Calu3 (cell line): ENCODE results near the gene GNG11. TPM values are rescaled to one million over a fixed set of nuclear protein-coding genes. Genes with fewer than 3 reads are reported as not detected.

ENCODE experiments used
- BruUV-seq: library from RNA; stranded (reverse); fragments of 400-500 nt; replicated peaks from 2 replicates; lab custom pipeline; 2021; lab: Mats Ljungman, UMichigan
- CTCF ChIA-PET: fragments of 300-600 bp; sonication (Branson Sonifier 250); formaldehyde crosslinking; loops from one replicate; lab custom pipeline; 2022; ENCODE audit warnings: antibody characterized with exemption; lab: Charles Lee
- DNase-seq: peaks from one replicate; pipeline ENCODE4 v3.0.0; 2022
- H3K27ac Mint-ChIP-seq: one replicate; pipeline ENCODE4 v1.8.0; 2022; ENCODE audit warnings: mixed read lengths; ENCODE audit not compliant: unreplicated experiment
- H3K27me3 Mint-ChIP-seq: one replicate; pipeline ENCODE4 v1.8.0; 2022; ENCODE audit warnings: mixed read lengths; ENCODE audit not compliant: unreplicated experiment
- H3K36me3 Mint-ChIP-seq: one replicate; pipeline ENCODE4 v1.8.0; 2022; ENCODE audit warnings: mild to moderate bottlenecking, moderate library complexity, mixed read lengths; ENCODE audit not compliant: insufficient read depth, unreplicated experiment
- H3K4me1 Mint-ChIP-seq: one replicate; pipeline ENCODE4 v1.8.0; 2022; ENCODE audit warnings: mild to moderate bottlenecking, low read depth, mixed read lengths; ENCODE audit not compliant: unreplicated experiment
- H3K4me3 Mint-ChIP-seq: one replicate; pipeline ENCODE4 v1.8.0; 2022; ENCODE audit warnings: mild to moderate bottlenecking, low read depth, moderate library complexity, mixed read lengths; ENCODE audit not compliant: unreplicated experiment
- H3K9me3 Mint-ChIP-seq: one replicate; pipeline ENCODE4 v1.8.0; 2022; ENCODE audit warnings: low read depth, mixed read lengths; ENCODE audit not compliant: unreplicated experiment
- intact Hi-C: fragments of 100-400 bp; cut with micrococcal nuclease; formaldehyde crosslinking; loops from one replicate; pipeline ENCODE4 v1.10.0; 2022; ENCODE audit not compliant: unreplicated experiment
- total RNA-seq: library from RNA; stranded (reverse); gene quantifications from 2 replicates; pipeline ENCODE4 v1.2.3, GENCODE V29; 2022
- TF ChIP-seq, protein P1 (sequence below): fragments of 200-600 bp; IDR thresholded peaks from one replicate; pipeline ENCODE4 v1.8.0; 2022; ENCODE audit warnings: antibody characterized with exemption; ENCODE audit not compliant: unreplicated experiment

The GNG11 gene
- total RNA-seq, 1 experiment from 2014 or later, result 3.5 TPM

DNA sequence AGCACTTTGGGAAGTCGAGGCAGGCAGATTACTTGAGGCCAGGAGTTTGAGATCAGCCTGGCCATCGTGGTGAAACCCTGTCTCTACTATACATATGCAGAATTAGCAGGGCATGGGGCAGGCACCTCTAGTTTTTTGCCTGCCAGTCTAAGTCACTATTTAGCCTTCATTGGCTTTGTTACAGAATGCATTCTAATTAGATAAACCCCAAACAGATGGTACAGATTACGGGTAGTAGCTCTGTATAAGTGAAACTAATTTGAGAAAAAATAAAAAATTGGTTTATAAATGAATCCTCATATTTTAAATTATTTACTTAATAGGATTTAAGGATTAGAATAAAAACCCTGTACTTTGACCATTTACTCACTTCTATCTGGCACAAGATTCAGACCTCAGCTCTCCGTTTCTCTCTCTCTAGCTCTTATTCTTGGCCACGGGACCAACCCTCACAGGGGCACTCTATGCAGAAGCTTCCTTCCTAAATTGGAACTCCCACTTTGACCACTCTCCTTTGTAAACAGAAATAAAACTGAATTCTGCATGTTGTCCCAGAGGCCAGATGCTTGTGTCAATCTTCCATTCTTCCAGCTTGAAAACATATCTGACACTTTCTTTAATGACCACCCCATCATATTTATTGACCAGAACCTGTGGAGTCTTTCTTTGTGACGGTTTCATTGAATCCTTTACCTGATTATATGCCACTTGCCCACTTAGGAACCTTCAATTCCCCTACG is 55.8 kb downstream of the GNG11 start:
- Mint-ChIP-seq H3K4me1 (no peaks in the 10 kb centered on the region), H3K36me3 (no peaks in the 10 kb centered on the region), H3K27ac (no peak overlapping the region), H3K9me3 (no peaks in the 10 kb centered on the region), H3K27me3 (no peaks in the 10 kb centered on the region), H3K4me3 (no peak overlapping the region)
- no TSS peak for BruUV-seq
- CTCF ChIA-PET, result no interaction called here
- no peak for DNase-seq
- TF ChIP-seq, protein P1, sequence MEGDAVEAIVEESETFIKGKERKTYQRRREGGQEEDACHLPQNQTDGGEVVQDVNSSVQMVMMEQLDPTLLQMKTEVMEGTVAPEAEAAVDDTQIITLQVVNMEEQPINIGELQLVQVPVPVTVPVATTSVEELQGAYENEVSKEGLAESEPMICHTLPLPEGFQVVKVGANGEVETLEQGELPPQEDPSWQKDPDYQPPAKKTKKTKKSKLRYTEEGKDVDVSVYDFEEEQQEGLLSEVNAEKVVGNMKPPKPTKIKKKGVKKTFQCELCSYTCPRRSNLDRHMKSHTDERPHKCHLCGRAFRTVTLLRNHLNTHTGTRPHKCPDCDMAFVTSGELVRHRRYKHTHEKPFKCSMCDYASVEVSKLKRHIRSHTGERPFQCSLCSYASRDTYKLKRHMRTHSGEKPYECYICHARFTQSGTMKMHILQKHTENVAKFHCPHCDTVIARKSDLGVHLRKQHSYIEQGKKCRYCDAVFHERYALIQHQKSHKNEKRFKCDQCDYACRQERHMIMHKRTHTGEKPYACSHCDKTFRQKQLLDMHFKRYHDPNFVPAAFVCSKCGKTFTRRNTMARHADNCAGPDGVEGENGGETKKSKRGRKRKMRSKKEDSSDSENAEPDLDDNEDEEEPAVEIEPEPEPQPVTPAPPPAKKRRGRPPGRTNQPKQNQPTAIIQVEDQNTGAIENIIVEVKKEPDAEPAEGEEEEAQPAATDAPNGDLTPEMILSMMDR, result no peak
- intact Hi-C loops, result no loop called here

Other genes starting within 250 kb of the GNG11 start
- 213 and 218 TPM in 2 replicates for gene TFPI2, start 31.0 kb upstream of the GNG11 start, total RNA-seq
- gene GNGT1, start 15.2 kb upstream of the GNG11 start, total RNA-seq, result not detected in 2 replicates
- 18.7 and 21.4 TPM in 2 replicates for gene BET1, start 82.6 kb downstream of the GNG11 start, total RNA-seq